HG03457 (cell line): ENCODE results near the gene NFYC.

Experiments
- ATAC-seq: cut with Tn5 transposase; IDR thresholded peaks from one replicate; pipeline ENCODE4 v1.9.1; 2021; ENCODE audit warnings: moderate number of reproducible peaks; ENCODE audit not compliant: unreplicated experiment

NFYC gene

DNA sequence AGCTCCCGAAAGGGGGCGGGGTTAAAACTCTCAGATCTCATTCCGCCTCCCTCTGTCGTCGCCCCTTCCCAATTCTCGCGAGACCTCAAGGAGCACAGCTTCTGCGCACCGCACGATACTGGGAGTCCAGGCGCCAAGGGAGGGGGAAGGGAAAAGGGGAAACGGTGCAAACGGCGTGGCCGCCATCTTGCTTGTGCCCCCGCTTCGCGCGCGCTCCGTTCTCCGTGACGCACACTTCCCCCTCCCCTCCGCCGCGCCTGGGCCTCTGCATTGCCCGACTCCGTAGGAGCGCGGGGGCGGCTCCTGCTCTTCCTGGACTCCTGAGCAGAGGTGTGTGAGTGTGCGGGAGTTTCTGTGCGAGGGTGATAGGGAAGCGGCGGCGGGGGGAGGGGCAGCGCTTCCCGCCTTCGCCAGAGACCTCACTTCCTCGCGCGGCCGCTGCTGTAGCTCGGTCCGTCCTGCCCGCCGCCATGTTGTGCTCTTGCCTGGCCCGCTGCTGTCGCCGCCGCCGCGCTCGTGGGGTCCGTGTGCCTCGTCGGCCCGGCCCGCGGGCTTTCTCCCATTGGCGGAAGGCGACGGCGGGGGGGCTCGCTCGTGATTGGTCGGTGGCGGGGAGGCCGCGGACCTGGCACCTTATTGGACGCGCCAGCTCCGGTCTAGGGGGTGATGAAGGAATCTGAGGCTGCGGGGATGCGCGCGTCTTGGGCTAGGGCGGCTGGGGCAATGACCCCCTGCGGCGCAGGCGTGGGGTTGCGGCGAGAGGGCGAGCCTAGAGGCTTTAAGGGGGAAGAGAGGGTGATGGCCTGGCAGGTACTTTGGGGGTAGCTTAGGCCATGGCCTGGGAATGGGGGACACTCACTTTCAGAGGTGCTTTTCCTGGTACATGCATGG, at the start of gene NFYC:
TSS of gene NFYC (plus strand) at position 167 of the 891 bp plus-strand sequence. CDS start 47,140 bp downstream, outside the sequence.
- ATAC-seq, result peak; percentile 58

DNA sequence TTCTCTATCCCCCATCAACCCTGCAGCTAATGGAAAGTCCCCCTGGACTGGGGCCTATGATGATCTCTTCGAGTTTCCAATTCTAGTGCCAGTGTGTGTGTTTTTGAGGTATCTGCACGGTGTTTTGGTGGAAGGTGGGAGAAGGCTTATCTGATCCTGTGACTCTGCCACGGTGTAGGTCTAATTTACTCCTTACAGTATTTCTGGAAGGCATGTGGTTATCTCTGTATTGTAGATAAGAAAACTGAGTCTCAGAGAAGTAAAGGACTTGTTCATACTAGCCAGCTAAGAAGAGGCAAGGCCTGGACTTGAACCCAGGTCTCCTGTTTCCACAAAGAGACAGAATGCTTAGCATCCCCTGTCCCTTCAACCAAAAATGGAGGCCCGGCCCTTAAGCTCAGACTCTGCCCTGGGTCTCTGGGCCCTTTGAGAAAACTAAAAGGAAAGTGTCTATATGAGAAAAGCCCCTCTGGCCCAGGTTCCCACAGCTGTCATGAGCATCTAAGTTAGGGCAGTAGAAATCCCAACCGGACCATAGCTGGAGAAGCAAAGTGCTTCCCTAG, 46.3 kb upstream of the NFYC start:
- ATAC-seq, result no peak

DNA sequence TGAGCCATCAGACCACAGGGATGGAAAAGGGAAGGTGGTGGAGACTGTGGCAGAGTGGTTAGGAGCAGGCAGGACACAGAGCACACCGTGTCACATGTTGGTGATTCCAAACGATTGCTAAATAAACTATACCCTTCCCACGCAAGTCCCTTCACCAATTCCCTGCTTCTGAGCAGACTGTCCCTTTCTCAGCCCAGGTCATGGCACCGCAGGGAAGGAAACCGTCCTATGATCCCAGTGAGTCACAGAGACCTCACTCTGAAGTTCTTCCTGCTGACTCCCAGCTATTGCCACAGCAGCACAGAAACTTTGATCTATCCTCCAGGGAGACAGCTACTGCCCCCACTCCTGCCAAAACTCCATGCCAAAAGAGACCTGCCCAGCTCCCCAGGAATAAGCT, 45.2 kb upstream of the NFYC start:
- ATAC-seq, result no peak

DNA sequence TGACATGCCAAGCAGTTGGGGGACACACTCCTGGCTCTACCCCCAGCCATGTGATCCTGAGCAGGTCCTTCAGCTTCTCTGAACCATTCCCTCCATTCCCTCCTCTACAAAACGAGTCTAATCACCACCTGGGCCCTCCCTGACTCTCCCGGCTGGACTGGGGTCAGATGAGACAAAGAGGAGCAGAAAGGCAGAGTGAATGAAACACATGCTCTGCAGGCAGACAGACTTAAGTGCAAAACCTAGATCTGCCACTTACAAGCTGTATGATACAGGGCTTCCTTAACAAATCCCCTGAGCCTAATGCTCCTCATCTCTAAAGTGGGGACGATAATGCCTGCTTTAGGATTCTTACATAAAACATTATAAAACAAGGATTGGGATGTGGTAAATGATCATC, 43.3 kb upstream of the NFYC start:
- ATAC-seq, result no peak

DNA sequence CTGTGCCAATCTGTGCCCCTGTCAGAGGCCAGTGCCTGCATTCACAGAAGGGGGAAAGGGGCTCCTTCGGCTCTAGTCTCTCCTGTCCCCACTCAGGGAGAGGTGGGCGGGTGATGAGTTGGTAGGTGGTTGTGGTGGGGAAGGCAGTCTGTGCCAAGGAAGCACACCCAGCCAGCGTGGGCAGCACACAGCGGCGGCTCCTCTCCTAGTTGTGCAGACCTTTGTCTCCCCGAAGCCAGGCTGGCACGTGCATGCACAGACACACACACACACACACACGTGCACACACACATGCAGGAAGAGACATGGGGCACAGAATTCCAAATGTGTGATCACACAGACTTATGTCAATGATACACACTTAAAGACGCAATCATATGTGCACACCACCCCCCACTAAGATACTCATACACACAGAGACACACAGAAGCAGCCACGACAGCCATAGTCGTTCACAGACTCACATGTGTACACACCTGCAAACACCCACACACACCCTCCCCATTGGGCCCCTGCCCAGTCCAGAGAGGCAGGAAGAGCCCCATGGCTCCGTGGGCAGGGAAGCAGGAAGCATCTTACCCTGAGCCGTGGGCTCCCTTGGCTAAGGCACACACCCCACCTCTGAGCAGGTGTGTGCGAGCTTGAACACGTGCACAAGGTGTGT, 42.4 kb upstream of the NFYC start:
- no peak for ATAC-seq

DNA sequence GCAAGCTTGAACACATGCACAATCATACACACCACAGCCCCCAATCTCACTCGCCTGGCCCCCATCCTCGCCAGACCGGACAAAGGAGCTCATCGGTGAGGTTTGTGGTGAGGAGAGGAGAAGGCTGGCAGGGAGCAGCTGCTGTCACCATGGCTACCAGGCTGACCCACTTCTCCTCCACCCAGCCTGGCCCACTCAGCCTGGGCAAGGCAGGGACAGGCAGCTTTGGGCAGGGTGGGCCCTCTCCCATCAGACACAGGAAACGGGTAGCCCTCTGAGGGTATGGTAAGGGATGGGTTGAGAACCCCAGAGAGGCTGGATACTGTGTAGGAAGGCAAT, 41.9 kb upstream of the NFYC start:
- no peak for ATAC-seq

DNA sequence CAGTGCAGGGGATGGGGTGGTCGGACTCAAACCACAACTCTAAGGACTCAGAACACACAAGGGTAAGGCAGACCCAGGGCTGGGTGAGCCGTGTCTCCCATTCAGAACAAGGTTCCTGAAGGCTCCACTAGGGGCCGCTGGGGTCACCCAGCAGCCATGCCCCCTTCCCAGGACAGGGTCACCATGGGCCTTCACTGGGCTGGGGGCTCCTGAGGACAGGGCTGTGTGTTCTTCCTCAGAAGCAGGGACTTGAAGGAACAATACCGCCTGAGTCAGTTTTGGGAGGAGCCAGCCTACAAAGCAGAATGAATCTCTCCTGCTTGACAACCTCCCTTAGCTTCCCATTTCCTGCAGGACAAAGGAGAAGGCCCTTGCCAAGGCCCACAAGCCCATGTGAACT, 41.4 kb upstream of the NFYC start:
- ATAC-seq, result no peak

DNA sequence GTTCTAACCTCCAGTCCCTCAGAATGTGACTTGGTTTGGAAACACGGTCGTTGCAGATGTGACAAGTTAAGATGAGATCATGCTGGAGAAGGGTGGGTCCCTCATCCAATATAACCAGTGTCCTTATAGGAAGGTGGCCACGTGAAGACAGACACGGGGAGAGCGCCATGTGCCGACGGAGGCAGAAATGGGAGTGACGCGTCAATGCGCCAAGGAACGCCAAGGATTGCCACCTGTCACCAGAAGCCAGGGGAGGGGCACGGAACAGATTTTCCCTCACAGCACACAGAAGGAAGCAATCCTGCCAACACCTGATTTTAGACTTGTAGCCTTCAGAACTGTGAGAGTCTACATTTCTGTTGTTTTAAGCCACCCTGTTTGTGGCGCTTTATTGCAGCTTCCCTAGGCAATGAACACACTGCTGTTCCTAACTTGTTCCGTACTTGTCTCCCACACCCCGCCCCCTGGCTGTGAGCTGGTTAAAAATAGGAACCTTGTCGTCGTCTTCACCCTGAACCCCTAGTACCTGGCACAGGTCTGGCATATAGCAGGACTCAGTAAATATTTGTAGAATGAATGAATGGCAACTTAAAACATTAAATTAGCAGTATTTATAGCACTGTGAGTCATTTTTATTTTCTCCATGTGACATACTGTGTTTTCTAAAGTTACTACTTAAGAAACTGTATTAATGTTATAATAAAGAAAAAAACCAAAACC, 40.2 kb upstream of the NFYC start:
- ATAC-seq, result no peak

DNA sequence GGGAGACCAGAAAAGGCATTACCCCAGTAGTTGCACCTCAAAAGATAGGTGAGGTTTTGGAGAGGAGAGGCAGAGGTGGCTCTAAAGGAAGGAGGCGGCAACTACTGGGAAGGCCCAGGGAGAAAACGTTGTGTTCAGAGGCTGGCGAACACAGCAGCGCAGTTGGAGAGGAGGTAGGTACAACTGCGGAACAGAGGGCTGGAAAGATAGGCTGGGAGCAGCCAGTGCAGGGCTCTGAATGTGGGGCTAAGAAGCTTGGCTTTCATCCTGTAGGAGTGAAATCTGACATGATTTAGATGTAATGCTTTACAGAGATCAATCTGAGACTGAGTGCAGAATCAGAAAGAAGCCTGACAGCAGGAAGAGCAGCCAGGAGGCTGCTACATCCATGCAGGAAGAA, 39.0 kb upstream of the NFYC start:
- no peak for ATAC-seq

DNA sequence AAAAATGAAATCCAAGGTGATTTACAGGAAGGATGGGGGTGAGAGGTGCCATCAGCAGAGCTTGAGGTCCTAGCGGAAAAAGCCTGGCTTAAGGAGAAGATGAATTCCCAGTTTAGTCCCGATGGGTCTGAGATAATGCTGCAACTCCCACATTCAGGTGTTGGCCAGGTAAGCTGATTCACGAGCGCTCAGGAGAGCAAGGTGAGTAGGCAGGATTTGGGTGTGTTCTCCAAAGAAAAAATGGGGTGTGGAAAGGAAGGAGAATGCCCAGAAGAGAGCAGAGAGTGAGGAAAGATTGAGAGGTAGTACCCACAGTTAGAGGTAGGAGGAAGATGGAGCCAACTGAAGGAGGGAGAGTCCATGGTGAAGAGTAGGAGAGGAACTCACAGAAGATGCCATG, 38.5 kb upstream of the NFYC start:
- no peak for ATAC-seq

DNA sequence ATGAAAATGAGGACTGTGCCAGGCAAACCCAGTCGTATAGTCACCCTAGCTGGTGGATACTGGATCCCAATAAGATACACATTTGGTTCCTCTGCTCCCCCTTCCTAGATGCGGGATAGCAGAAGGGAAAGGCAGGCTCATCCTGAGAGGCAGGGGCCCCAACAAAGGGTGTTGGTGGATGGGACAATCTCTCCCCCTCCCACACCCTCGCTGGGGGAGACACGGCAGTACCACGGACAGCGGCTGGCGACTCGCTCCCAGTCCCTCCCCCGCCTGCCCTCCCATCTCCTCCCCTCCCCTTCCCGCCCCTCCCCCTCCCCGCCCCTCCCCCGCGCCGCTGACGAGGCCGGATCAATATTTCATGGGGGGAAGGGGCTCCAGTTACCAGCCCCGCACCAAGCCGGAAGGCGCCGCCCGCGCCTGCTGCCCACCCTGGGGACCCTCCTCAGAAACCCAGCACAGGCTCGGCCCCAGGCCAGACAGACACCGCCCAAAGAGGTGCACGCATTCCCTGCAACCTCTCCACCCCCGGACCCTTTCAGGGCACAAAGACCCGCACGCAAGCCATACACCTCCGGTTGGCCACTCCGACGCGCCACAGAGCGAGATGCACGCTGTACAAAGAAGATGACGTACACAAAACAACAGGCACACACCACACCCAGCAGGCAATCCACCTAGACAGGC, 37.5 kb upstream of the NFYC start:
- ATAC-seq, result no peak

DNA sequence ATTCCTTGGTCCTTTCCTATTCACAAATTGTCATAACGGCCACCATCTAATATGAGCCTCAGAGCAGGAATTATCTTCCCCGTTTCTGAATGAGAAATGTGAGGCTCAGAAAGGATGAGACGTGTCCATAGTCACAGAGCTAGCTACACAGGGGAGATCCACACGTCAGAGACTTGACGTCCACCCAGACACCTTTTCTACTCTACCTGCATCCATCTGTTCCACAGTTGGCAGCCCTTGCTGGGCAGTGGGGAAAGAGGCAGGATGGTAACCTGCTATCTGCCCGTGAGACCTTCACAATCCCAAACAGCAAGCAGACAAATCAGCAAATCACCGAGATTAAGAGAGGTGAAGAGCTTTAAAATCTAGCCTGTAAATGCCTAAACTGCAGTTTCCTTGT, 34.5 kb upstream of the NFYC start:
- ATAC-seq, result no peak

DNA sequence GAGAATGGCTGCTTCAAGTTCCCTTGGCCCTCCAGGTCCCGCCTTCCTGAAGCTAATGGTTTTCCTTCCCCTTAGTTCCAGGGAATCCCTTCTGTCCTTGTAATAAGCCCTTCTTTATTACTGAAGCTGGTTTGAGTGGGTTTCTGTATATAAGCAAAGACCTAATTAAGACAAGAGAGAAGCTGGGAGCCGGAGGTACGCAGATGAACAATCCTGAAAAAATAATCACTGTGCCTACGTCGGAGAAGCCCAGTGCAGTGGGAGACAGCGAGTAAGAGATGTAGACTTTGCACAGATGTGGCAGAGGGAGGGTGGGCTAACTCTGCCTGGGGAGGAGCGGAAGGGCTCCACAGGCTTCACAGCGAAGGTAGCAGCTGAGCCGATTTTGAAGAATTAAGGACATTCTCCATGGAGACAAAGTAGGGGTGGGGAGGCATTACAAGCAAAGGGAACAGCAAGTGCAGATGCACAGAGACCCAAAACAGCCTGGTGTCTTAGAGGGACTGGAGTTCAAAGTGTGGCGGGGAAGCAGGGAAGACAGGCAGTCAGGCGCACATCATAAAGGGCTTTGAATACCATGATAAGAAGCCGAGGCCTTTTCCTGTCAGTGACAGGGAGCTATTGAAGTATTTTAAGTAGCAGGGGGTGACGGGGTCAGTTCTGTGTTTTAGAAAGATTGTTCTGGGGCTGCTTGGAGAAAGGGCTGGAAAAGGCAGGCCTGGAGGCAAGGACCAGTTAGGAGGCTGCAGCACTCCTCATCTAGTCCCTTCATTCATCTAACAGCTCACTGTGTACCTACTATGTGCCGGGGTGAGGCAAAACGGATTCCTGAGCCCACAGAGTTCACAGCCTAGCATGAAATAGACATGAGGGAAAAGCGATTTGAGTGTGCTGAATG, 32.5 kb upstream of the NFYC start:
- ATAC-seq, result no peak

DNA sequence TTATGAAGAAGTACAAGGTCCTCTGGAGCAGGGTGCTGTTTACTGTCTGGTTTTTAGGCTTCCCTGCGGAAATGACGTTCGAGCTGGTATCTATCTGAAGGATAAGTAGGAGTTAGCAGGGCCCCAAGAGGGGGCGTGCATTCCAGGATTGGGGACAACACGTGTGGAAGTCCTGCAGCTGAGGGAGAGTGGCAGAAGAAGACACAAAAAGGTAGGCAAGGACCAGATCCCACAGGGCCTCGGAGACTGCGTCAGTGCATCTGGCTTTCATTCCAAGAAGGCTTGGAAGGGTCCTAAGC, 31.9 kb upstream of the NFYC start:
- ATAC-seq, result no peak

DNA sequence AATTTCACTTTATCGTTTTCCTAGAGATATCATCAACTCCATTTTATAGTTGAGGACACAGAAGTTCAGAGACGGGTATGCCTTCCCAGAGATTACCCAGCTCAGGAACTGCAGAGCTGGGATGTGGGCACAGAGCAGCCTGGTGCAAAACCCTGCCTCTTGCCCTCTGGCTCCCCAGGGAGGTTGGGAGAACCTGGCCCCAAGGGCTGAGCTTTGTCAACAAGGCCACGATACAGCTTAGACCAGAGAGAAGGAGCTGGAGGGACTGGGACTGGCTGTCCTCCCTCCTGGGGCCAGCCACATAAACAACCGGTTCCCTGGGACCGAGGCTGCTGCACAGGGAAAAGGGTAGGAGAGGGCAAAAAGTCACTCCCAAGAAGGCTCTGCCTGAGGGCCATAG, 29.8 kb upstream of the NFYC start:
- no peak for ATAC-seq

DNA sequence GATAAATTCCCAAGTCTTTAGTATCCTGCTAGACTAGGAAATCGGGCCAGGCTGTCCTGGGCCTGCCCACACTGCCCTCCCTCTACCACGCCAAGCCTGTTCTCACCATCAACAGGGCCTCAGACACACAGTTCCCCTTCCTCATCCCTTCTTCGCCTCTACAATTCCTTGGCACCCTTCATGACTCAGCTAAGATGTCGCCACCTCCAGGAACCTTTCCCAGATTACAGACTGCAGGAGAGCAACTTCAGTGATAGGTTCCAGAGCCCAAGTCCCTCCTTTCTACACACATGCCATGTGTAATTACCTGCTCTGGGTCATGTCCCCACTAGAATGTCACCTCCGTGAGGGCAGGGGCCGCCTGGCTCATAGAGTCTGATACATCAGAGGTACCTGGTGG, 29.4 kb upstream of the NFYC start:
- no peak for ATAC-seq

DNA sequence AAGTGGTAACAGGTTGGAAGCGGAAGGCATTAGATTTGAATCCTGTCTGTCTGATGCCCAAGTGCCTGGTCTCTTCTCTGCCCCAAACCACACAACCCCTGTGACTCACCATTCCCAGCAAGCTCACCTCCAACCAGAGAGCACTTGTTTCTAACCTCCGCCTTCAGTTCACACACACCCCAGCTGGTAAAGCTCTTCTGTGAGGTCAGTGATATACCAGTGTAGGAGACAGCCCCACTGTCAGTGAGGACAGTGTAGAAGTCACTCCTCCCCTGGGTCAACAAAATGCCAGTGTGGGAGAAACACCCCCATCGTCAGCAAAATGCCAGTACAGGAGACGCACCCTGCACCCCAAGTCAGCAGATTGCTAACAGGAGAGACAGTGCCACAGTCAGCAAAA, 28.6 kb upstream of the NFYC start:
- ATAC-seq, result no peak

DNA sequence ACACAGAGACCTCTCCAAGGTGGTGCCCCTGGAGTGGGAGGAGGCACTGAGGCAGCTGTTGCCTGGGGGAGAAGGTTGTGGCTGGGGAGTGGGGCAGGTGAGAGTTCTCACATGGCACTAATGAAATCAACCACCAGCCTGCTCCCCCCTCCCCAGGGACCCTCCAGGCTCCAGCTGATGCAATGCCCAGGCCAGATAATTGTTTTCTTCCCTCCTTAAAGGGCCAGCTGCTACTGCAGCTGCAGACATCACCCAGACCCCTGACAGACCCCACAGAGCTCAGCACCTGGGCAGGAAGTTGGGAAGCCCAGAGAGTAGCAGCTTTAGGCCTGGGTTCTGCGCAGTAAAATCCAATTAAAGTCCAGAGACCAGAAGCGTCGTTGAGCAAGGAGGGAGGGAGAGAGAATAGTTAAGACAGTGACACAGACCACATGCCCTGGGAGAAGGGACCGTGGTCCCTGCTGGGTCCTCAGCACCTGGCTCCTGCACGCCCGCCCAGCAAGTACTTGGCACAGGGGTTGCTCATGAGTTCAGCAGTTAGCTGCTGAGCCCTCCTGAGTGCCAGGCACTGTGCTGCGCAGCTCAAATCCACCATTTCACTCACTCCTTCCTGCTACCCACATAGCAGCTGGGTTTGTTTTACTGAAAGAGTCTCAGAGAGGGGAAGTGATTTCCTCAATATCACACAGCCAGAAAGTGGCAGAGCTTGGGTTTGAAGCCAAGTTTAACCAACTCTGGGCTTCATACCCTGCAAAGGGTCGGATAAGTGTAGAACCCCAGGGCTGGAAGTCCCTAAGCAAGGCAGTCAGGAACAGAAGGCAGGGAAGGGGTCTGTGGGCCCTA, 28.0 kb upstream of the NFYC start:
- ATAC-seq, result no peak

DNA sequence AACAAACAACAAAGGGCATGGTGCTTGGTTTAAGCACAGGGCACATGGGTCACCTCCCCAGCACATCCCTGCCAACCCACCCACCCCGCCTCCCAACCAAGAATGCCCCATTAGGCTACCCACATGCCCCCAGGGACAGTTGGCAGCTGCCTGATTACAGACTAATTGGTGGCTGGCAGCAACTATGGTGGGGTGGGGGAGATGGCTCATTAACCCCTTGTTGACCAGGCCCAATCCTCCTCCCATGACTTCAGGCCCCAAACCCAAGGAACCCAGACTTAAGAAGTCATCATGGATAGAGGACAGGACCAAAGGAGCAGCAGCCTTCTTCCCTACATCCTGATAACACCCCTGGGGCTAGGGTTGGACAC, 27.4 kb upstream of the NFYC start:
- ATAC-seq, result no peak
